HepG2 (cell line): ENCODE data around the gene UNC5C. TPM values are rescaled to one million over a fixed set of nuclear protein-coding genes. Genes with fewer than 3 reads are reported as not detected.

Experiments
- ATAC-seq: fragments of 200-7000 bp; cut with Tn5 transposase; 3 replicates; pipeline ENCODE4 v1.9.1; 2020; ENCODE audit warnings: mild to moderate bottlenecking, moderate library complexity
- BruUV-seq: library from RNA; stranded (reverse); fragments of 400-500 nt; replicated peaks from 2 replicates; lab custom pipeline; 2021; lab: Mats Ljungman, UMichigan
- CTCF ChIA-PET: fragments of 300-600 bp; formaldehyde crosslinking; extraction: SDS; loops from one replicate; lab custom pipeline; 2021; ENCODE audit warnings: low total read pairs, inconsistent platforms, low intra/inter-chr PET ratio; lab: Yijun Ruan, JAX
- POLR2A ChIA-PET: fragments of 350-600 bp; sonication (Branson Sonifier 250); formaldehyde crosslinking; loops from one replicate; lab custom pipeline; 2020; ENCODE audit warnings: antibody characterized with exemption, inconsistent platforms; lab: Yijun Ruan, JAX
- DNase-seq: peaks from one replicate; pipeline ENCODE4 v3.0.0-alpha.2; 2015; ENCODE audit warnings: low spot score
- FAIRE-seq: peaks from 3 replicates; lab custom pipeline; 2011; peaks lifted over from hg19 to GRCh38; lab: Jason Lieb, UNC
- H2AFZ ChIP-seq: one replicate; pipeline ENCODE4 v1.6.1; 2011; ENCODE audit warnings: low read length, inconsistent platforms
- H3K27ac ChIP-seq: fragments of 300-600 bp; 3 replicates; pipeline ENCODE4 v1.8.0; 2011; ENCODE audit warnings: mixed run types, mild to moderate bottlenecking, mixed read lengths, low read length, inconsistent platforms; ENCODE audit not compliant: insufficient read depth; ENCODE audit errors: extremely low read length
- H3K27me3 ChIP-seq, 2 experiments: fragments of 200-600 bp in 1 of 2; 2 replicates in 1 of 2; 3 replicates in 1 of 2; pipeline versions ENCODE4 v1.6.0 to v1.8.0; 2011; ENCODE audit warnings: low read length in 2 of 2, mild to moderate bottlenecking in 2 of 2, moderate library complexity in 2 of 2, inconsistent platforms in 1 of 2; ENCODE audit not compliant: insufficient read depth in 2 of 2, control insufficient read depth in 1 of 2
- H3K36me3 ChIP-seq, 2 experiments: fragments of 200-600 bp in 1 of 2; replicated peaks in 1 of 2; 2 replicates in 1 of 2; 3 replicates in 1 of 2; pipeline versions ENCODE4 v1.5.1 to v1.8.0; 2011; ENCODE audit warnings: low read length in 2 of 2, inconsistent platforms in 1 of 2; ENCODE audit not compliant: insufficient read depth in 2 of 2, control insufficient read depth in 1 of 2
- H3K4me1 ChIP-seq: 2 replicates; pipeline ENCODE4 v1.5.1; 2012; ENCODE audit warnings: low read length, inconsistent platforms; ENCODE audit not compliant: insufficient read depth
- H3K4me2 ChIP-seq: 2 replicates; pipeline ENCODE4 v1.6.0; 2011; ENCODE audit warnings: low read depth, low read length, inconsistent platforms
- H3K4me3 ChIP-seq, 3 experiments: fragments of 200-600 bp in 1 of 3; sonication (generic), shearing (Covaris generic) in 1 of 3; replicated peaks in 1 of 3; 2 replicates each; pipeline ENCODE4 v1.5.1; 2011 to 2016; ENCODE audit warnings: low read length in 3 of 3, inconsistent platforms in 2 of 3, low read depth in 2 of 3, mild to moderate bottlenecking in 2 of 3, control low read depth in 1 of 3, mixed read lengths in 1 of 3; ENCODE audit not compliant: insufficient read depth in 1 of 3
- H3K79me2 ChIP-seq: one replicate; pipeline ENCODE4 v1.6.1; 2011; ENCODE audit warnings: low read length, inconsistent platforms; ENCODE audit not compliant: insufficient read depth
- H3K9ac ChIP-seq: 2 replicates; pipeline ENCODE4 v1.6.0; 2011; ENCODE audit warnings: mild to moderate bottlenecking, low read depth, low read length, inconsistent platforms; ENCODE audit not compliant: insufficient read depth
- H3K9me3 ChIP-seq: 2 replicates; pipeline ENCODE4 v1.5.1; 2012; ENCODE audit warnings: mild to moderate bottlenecking, low read length
- H4K20me1 ChIP-seq: 2 replicates; pipeline ENCODE4 v1.6.0; 2011; ENCODE audit warnings: inconsistent platforms, mild to moderate bottlenecking, low read length, moderate library complexity; ENCODE audit not compliant: insufficient read depth
- ATF4 ChIP-seq, 2 experiments: fragments of 450-650 bp in 1 of 2; sonication (generic) in 1 of 2; formaldehyde crosslinking; IDR thresholded peaks; 2 replicates each; pipeline versions ENCODE4 v1.5.0 to v1.8.0; 2020 to 2022; ENCODE audit warnings: mild to moderate bottlenecking in 1 of 2, missing genetic modification reagents in 1 of 2
- GMEB1 ChIP-seq: sonication (generic); formaldehyde crosslinking; IDR thresholded peaks from 2 replicates; pipeline ENCODE4 v1.5.1; 2020; ENCODE audit warnings: missing genetic modification reagents, mild to moderate bottlenecking, borderline replicate concordance
- PATZ1 ChIP-seq: sonication (generic); formaldehyde crosslinking; IDR thresholded peaks from 2 replicates; pipeline ENCODE4 v1.4.0; 2020; ENCODE audit warnings: missing genetic modification reagents
- REPIN1 ChIP-seq: sonication (generic); formaldehyde crosslinking; IDR thresholded peaks from 2 replicates; pipeline ENCODE4 v1.8.0; 2022; ENCODE audit warnings: missing genetic modification reagents, low read depth, mild to moderate bottlenecking, borderline replicate concordance
- TFDP1 ChIP-seq: IDR thresholded peaks from 2 replicates; pipeline ENCODE4 v1.6.1; 2016; ENCODE audit warnings: missing compliant biosample characterization, missing genetic modification reagents, borderline replicate concordance
- ZBED4 ChIP-seq: sonication (generic); formaldehyde crosslinking; IDR thresholded peaks from 2 replicates; pipeline ENCODE4 v1.4.0; 2020; ENCODE audit warnings: missing genetic modification reagents, borderline replicate concordance
- ZNF343 ChIP-seq: sonication (generic); formaldehyde crosslinking; IDR thresholded peaks from 2 replicates; pipeline ENCODE4 v1.4.0; 2020; ENCODE audit warnings: mild to moderate bottlenecking, missing genetic modification reagents
- WGBS: methylation state at CpG from one replicate; pipeline ENCODE4 v1.1.6; 2017; ENCODE audit warnings: low lambda C conversion rate; 5-methylcytosine and 5-hydroxymethylcytosine counted together
- in situ Hi-C: cut with HindIII; loops from 2 replicates; pipeline ENCODE4 v1.10.0; 2017; ENCODE audit warnings: low pct_unique_long_range_greater_than_20kb; ENCODE audit not compliant: extremely low pct_ligation_motif_present
- intact Hi-C: fragments of 100-400 bp; cut with micrococcal nuclease; formaldehyde crosslinking; loops from one replicate; pipeline ENCODE4 v1.10.0; 2022; ENCODE audit not compliant: unreplicated experiment
- polyA plus RNA-seq, 8 experiments: library from polyadenylated mRNA; depleted of rRNA in 3 of 8; stranded (reverse) in 7 of 8; unstranded in 1 of 8; fragments of >200 nt; fragmentation: Illumina TruSeq in 4 of 8; extraction: Trizol in 4 of 8; gene quantifications; 2 replicates each; pipeline versions ENCODE4 v1.2.1 to v1.2.3, GENCODE V29; 2011 to 2016; ENCODE audit warnings: low read depth in 4 of 8, missing spikeins in 1 of 8, mixed read lengths in 1 of 8; ENCODE audit not compliant: insufficient read depth in 1 of 8
- total RNA-seq, 5 experiments: library from RNA; depleted of rRNA; stranded (reverse); fragments of >200 nt; fragmentation: Illumina TruSeq; extraction: Trizol; gene quantifications; 2 replicates each; pipeline ENCODE4 v1.2.3, GENCODE V29; 2016; ENCODE audit warnings: low read depth in 1 of 5

UNC5C gene
- total and polyA plus RNA-seq, 2 of the 13 experiments (the other 11 are each of a cell fraction or from before 2014, with no cell fraction given), result not detected

- no peaks in the 10 kb centered on the region for H3K79me2 ChIP-seq
- in situ Hi-C loops, result no loop called here
- no peak overlapping the region for H3K4me3 ChIP-seq
- no peaks in the 10 kb centered on the region for H3K36me3 ChIP-seq
- POLR2A ChIA-PET, result no interaction called here
- BruUV-seq, result no TSS peak
- intact Hi-C loops, result no loop called here
- H4K20me1 ChIP-seq, result no peaks in the 10 kb centered on the region
- H3K4me2 ChIP-seq, result no peak overlapping the region
- CTCF ChIA-PET, result no interaction called here
- no peak overlapping the region for H2AFZ ChIP-seq
- no peak for DNase-seq
- TF ChIP-seq REPIN1 (CRISPR knock-in tag) (no peak), ATF4 (CRISPR knock-in tag; IDR thresholded peaks at IDR 0.05) (no peak), ZBED4 (CRISPR knock-in tag) (no peak), TFDP1 (CRISPR knock-in tag) (no peak), GMEB1 (CRISPR knock-in tag) (no peak), PATZ1 (CRISPR knock-in tag) (no peak), ZNF343 (CRISPR knock-in tag) (no peak)
- no peaks in the 10 kb centered on the region for H3K9me3 ChIP-seq
- no peak for ATAC-seq
- no peaks in the 10 kb centered on the region for H3K4me1 ChIP-seq
- no peaks in the 10 kb centered on the region for H3K27me3 ChIP-seq
- FAIRE-seq, result no peak
- no peak overlapping the region for H3K9ac ChIP-seq
- 33% methylated on average over 4 of the region's 4 CpGs for WGBS
- H3K27ac ChIP-seq, result no peak overlapping the region
Measured at GRCh38 chr4:95541889-95542607, 6.7 kb downstream of the UNC5C start.
